ENCODE data around the gene SAMD5. TPM values are rescaled to one million over a fixed set of nuclear protein-coding genes. Genes with fewer than 3 reads are reported as not detected.

SAMD5 gene
- total RNA-seq, 1 donor = 1.1 TPM

GRCh38 chr6:147547369-147547902, 38.9 kb downstream of the SAMD5 start:
- TF ChIP-seq, protein P1, sequence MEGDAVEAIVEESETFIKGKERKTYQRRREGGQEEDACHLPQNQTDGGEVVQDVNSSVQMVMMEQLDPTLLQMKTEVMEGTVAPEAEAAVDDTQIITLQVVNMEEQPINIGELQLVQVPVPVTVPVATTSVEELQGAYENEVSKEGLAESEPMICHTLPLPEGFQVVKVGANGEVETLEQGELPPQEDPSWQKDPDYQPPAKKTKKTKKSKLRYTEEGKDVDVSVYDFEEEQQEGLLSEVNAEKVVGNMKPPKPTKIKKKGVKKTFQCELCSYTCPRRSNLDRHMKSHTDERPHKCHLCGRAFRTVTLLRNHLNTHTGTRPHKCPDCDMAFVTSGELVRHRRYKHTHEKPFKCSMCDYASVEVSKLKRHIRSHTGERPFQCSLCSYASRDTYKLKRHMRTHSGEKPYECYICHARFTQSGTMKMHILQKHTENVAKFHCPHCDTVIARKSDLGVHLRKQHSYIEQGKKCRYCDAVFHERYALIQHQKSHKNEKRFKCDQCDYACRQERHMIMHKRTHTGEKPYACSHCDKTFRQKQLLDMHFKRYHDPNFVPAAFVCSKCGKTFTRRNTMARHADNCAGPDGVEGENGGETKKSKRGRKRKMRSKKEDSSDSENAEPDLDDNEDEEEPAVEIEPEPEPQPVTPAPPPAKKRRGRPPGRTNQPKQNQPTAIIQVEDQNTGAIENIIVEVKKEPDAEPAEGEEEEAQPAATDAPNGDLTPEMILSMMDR (IDR thresholded peaks at IDR 0.05; ENCODE audit: extremely low read depth, low read depth, low read length) = no peak
- H3K4me1 ChIP-seq (ENCODE audit: insufficient read depth, low read length) = no peaks in the 10 kb centered on the region
- H3K4me2 ChIP-seq (ENCODE audit: insufficient read depth, low read length) = no peak overlapping the region
- no peaks in the 10 kb centered on the region for H3K36me3 ChIP-seq (ENCODE audit: insufficient read depth, low read length)
- H3K27me3 ChIP-seq (ENCODE audit: insufficient read depth, low read length) = no peaks in the 10 kb centered on the region
- H3K27ac ChIP-seq (ENCODE audit: low read depth, low read length) = no peak overlapping the region
- H3K9me3 ChIP-seq (ENCODE audit: low read depth, low read length) = no peaks in the 10 kb centered on the region
- H2AFZ ChIP-seq (ENCODE audit: low read length) = no peak overlapping the region
- no peak for DNase-seq (ENCODE audit: insufficient read length, low spot score, missing footprints)
- no peaks in the 10 kb centered on the region for H3K79me2 ChIP-seq (ENCODE audit: insufficient read depth, low read length)
- no peak overlapping the region for H3K4me3 ChIP-seq (ENCODE audit: insufficient read depth, low read length)
- no peaks in the 10 kb centered on the region for H4K20me1 ChIP-seq (ENCODE audit: insufficient read depth, low read length)

- DNase-seq (ENCODE audit: insufficient read length, low spot score, missing footprints) = no peak
- Histone ChIP-seq H3K4me3 (ENCODE audit: insufficient read depth, low read length) (no peak overlapping the region), H3K79me2 (ENCODE audit: insufficient read depth, low read length) (no peaks in the 10 kb centered on the region), H3K9me3 (ENCODE audit: low read depth, low read length) (no peaks in the 10 kb centered on the region), H4K20me1 (ENCODE audit: insufficient read depth, low read length) (no peaks in the 10 kb centered on the region), H3K4me2 (ENCODE audit: insufficient read depth, low read length) (no peak overlapping the region), H2AFZ (ENCODE audit: low read length) (no peak overlapping the region), H3K4me1 (ENCODE audit: insufficient read depth, low read length) (no peaks in the 10 kb centered on the region), H3K27me3 (ENCODE audit: insufficient read depth, low read length) (no peaks in the 10 kb centered on the region), H3K27ac (ENCODE audit: low read depth, low read length) (no peak overlapping the region), H3K36me3 (ENCODE audit: insufficient read depth, low read length) (no peaks in the 10 kb centered on the region)
- TF ChIP-seq, protein P1 (IDR thresholded peaks at IDR 0.05; ENCODE audit: extremely low read depth, low read depth, low read length) = no peak
Measured at GRCh38 chr6:147548921-147549475, 40.5 kb downstream of the SAMD5 start.

- Histone ChIP-seq H3K79me2 (ENCODE audit: insufficient read depth, low read length) (no peaks in the 10 kb centered on the region), H3K4me2 (ENCODE audit: insufficient read depth, low read length) (no peak overlapping the region), H3K4me3 (ENCODE audit: insufficient read depth, low read length) (no peak overlapping the region), H3K27ac (ENCODE audit: low read depth, low read length) (no peak overlapping the region), H4K20me1 (ENCODE audit: insufficient read depth, low read length) (no peaks in the 10 kb centered on the region), H3K9me3 (ENCODE audit: low read depth, low read length) (no peaks in the 10 kb centered on the region), H3K36me3 (ENCODE audit: insufficient read depth, low read length) (no peaks in the 10 kb centered on the region), H3K4me1 (ENCODE audit: insufficient read depth, low read length) (no peaks in the 10 kb centered on the region), H2AFZ (ENCODE audit: low read length) (no peak overlapping the region), H3K27me3 (ENCODE audit: insufficient read depth, low read length) (no peaks in the 10 kb centered on the region)
- DNase-seq (ENCODE audit: insufficient read length, low spot score, missing footprints) = no peak
- TF ChIP-seq, protein P1 (IDR thresholded peaks at IDR 0.05; ENCODE audit: extremely low read depth, low read depth, low read length) = no peak
Measured at GRCh38 chr6:147549531-147549930, 41.0 kb downstream of the SAMD5 start.

DNA sequence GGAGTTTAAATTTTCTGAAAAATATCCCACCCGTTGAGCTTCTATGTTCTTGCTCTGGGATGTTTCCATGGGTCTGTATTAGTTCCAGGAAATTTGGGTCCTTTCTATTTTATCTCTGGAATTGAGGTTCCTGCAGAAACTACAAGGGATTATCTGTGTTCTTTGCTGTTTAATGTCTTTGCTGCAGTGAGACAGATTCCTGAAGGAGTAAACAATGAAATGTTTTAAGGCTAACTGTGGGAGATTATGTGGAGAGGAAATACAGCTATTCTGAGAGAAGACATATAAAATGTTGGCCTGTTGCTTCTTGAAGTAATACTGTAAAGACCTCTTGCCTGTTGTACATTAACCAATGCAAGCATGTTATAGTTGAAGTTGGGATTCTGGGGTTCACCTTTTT, 43.5 kb downstream of the SAMD5 start:
- Histone ChIP-seq H3K27ac (ENCODE audit: low read depth, low read length) (no peak overlapping the region), H2AFZ (ENCODE audit: low read length) (no peak overlapping the region), H3K4me2 (ENCODE audit: insufficient read depth, low read length) (no peak overlapping the region), H3K36me3 (ENCODE audit: insufficient read depth, low read length) (no peaks in the 10 kb centered on the region), H4K20me1 (ENCODE audit: insufficient read depth, low read length) (no peaks in the 10 kb centered on the region), H3K79me2 (ENCODE audit: insufficient read depth, low read length) (no peaks in the 10 kb centered on the region), H3K9me3 (ENCODE audit: low read depth, low read length) (no peaks in the 10 kb centered on the region), H3K4me1 (ENCODE audit: insufficient read depth, low read length) (no peaks in the 10 kb centered on the region), H3K4me3 (ENCODE audit: insufficient read depth, low read length) (no peak overlapping the region), H3K27me3 (ENCODE audit: insufficient read depth, low read length) (no peaks in the 10 kb centered on the region)
- TF ChIP-seq, protein P1 (IDR thresholded peaks at IDR 0.05; ENCODE audit: extremely low read depth, low read depth, low read length) = no peak
- no peak for DNase-seq (ENCODE audit: insufficient read length, low spot score, missing footprints)
